MM.1S (cell line): ENCODE measurements around the gene PARP15.

Source experiments
- CTCF ChIP-seq: fragments of 300-600 bp; sonication (generic); IDR thresholded peaks from 2 replicates; pipeline ENCODE4 v1.5.1; 2016; ENCODE audit warnings: antibody characterized with exemption, low read length, mixed read lengths
- EZH2 ChIP-seq: fragments of 300-600 bp; sonication (generic); optimal IDR thresholded peaks from 2 replicates; pipeline ENCODE3; 2017; ENCODE audit warnings: low read depth, mild to moderate bottlenecking, antibody characterized with exemption, low read length, mixed read lengths

GRCh38 chr3:122559906-122560305, 17.5 kb upstream of the PARP15 start:
- TF ChIP-seq CTCF (no peak), EZH2 (no peak)
